ENCODE results near the gene F7.

Gene F7

DNA sequence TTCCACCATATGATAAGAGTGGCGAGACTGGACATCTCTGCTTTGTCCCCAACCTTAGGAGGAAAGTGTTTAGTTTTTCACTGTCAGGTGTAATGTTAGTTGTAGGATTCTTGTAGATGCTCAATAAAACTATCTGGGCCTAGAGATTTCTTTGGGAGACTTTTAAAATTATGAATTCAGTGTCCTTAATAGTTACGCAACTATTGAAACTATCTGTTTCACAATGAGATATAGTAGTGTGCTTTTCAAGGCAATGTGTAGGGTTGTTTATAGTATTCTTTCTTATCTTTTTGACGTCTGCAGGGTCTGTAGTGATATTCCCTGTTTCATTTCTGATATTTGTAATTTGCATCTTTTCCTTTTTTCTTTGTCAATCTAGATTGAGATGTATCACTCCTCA, 33.2 kb upstream of the F7 start:
- TF ChIP-seq, protein P1, sequence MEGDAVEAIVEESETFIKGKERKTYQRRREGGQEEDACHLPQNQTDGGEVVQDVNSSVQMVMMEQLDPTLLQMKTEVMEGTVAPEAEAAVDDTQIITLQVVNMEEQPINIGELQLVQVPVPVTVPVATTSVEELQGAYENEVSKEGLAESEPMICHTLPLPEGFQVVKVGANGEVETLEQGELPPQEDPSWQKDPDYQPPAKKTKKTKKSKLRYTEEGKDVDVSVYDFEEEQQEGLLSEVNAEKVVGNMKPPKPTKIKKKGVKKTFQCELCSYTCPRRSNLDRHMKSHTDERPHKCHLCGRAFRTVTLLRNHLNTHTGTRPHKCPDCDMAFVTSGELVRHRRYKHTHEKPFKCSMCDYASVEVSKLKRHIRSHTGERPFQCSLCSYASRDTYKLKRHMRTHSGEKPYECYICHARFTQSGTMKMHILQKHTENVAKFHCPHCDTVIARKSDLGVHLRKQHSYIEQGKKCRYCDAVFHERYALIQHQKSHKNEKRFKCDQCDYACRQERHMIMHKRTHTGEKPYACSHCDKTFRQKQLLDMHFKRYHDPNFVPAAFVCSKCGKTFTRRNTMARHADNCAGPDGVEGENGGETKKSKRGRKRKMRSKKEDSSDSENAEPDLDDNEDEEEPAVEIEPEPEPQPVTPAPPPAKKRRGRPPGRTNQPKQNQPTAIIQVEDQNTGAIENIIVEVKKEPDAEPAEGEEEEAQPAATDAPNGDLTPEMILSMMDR (IDR thresholded peaks at IDR 0.05), result no peak
- no peak for TF ChIP-seq ZFX (IDR thresholded peaks at IDR 0.05; ENCODE audit: borderline replicate concordance)
- no peak overlapping the region for H3K27ac ChIP-seq

DNA sequence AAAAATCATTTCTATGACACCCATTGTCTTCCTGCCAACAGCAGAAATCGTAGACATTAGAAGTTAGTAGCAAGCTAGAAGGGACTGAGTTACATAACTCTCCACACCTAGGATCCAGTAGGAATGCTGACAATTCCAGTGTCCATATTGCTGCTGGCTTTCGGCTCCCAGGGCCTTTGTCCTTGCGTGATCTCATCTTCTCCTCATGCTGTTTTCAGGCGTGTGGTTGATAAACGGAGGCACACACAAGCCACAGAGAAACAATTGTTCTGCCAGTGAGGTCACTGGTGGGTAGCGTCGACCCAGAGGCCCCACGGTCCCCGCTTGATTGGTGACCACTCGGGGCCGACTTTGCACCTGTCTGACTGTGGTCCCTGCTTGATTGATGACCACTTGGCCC, 31.6 kb upstream of the F7 start:
- no peak overlapping the region for H3K27ac ChIP-seq
- no peak for TF ChIP-seq ZFX (IDR thresholded peaks at IDR 0.05; ENCODE audit: borderline replicate concordance)
- TF ChIP-seq, protein P1 (IDR thresholded peaks at IDR 0.05), result no peak

- no peak for TF ChIP-seq ZFX (IDR thresholded peaks at IDR 0.05; ENCODE audit: borderline replicate concordance)
- TF ChIP-seq, protein P1 (IDR thresholded peaks at IDR 0.05), result no peak
- no peak overlapping the region for H3K27ac ChIP-seq
Measured at GRCh38 chr13:113074401-113074800, 31.2 kb upstream of the F7 start.

- TF ChIP-seq, protein P1 (IDR thresholded peaks at IDR 0.05), result no peak
- TF ChIP-seq ZFX (IDR thresholded peaks at IDR 0.05; ENCODE audit: borderline replicate concordance), result no peak
Measured at GRCh38 chr13:113074876-113075275, 30.7 kb upstream of the F7 start.

DNA sequence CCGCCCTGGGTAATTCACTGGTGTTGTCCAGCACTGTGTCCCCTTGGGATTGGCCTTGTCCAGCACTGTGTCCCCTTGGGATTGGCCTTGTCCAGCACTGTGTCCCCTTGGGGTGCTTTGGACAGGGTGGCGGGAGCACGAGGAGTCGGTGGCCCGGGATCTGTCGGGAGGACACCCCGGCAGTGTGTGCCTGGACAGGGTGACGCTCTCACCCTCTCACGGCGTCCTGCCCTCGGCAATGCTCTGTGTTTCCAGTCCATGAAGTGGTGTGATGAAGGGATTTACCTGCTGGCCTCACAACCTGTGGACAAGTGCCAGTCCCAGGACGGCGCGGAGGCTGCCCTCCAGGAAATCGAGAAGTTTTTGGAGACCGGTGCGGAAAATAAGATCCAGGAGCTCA, 29.9 kb upstream of the F7 start:
- no peak overlapping the region for H3K27ac ChIP-seq
- TF ChIP-seq, protein P1 (IDR thresholded peaks at IDR 0.05), result no peak
- TF ChIP-seq ZFX (IDR thresholded peaks at IDR 0.05; ENCODE audit: borderline replicate concordance), result no peak

More at GRCh38 chr13:113074876-113075275, 30.7 kb upstream of the F7 start:
- H3K27ac ChIP-seq, result no peak overlapping the region

DNA sequence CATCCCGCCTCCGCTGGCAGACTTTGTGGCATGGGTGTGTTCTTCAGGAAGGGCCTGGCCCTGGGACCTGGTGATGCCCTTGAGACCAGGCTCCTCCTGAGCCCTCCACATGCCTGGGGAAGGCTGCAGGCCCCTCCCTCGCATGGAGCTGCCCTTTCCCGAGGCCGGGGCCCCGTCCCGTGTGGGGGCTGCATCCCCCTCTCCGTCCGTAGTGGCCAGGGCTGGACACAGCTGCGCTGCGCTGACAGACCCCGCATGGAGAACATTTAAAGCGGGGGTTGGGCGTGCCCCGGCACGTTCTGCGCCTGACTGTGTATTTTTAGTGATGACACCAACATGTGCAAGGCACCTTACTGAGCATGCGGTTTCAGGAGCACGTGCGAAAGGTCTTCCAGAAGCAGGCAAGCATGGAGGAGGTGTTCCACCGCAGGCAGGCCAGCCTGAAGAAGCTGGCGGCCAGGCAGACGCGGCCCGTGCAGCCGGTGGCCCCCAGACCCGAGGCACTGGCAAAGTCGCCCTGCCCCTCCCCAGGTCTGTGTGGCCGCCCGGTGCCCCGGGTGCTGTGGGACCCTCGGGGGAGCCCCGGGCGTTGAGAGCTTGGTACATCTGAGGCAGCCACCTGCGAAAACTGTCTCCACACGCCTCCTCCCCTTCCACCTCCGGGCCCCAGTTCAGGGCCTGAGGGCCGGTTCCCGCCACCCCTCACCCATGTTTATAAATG, 28.8 kb upstream of the F7 start:
- TF ChIP-seq ZFX (IDR thresholded peaks at IDR 0.05; ENCODE audit: borderline replicate concordance), result no peak
- TF ChIP-seq, protein P1 (IDR thresholded peaks at IDR 0.05), result no peak
- H3K27ac ChIP-seq, result no peak overlapping the region

- H3K27ac ChIP-seq, result no peak overlapping the region
- TF ChIP-seq, protein P1 (IDR thresholded peaks at IDR 0.05), result no peak
- no peak for TF ChIP-seq ZFX (IDR thresholded peaks at IDR 0.05; ENCODE audit: borderline replicate concordance)
Measured at GRCh38 chr13:113077566-113077952, 28.0 kb upstream of the F7 start.

All from 22Rv1 (cell line).